Measurements from ENCODE around the gene SYNJ2.

Gene SYNJ2

DNA sequence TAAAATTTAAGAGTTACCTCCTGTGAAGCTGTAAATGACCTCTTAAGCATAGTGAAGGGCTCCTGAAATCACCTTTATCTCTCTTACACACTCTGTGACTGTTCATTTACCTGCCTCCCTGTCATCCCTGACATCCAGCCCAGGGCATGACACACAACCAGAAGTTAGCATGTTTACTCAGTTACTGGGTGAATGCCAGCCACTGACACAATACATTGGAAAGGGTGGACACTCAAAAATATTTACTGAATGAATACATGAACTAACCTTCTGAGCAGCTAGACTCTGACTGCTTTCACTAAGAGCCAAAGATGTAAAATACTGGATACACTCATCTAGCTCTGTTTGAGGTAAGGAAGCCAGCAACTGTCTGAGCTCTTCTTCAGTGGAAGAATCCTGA lies 161.1 kb downstream of the SYNJ2 start:
- Histone ChIP-seq H3K9ac (ENCODE audit: low read length) (no peak overlapping the region), H3K27ac (ENCODE audit: low read depth, low read length) (no peak overlapping the region), H3K4me3 (ENCODE audit: low read length) (no peak overlapping the region), H3K4me1 (ENCODE audit: control insufficient read depth, insufficient read depth, low read length) (no peaks in the 10 kb centered on the region), H3K27me3 (ENCODE audit: control insufficient read depth, insufficient read depth, low read length) (no peaks in the 10 kb centered on the region), H3K36me3 (ENCODE audit: control insufficient read depth, insufficient read depth, low read length) (peaks cover 6% of the 10 kb centered on the region)

DNA sequence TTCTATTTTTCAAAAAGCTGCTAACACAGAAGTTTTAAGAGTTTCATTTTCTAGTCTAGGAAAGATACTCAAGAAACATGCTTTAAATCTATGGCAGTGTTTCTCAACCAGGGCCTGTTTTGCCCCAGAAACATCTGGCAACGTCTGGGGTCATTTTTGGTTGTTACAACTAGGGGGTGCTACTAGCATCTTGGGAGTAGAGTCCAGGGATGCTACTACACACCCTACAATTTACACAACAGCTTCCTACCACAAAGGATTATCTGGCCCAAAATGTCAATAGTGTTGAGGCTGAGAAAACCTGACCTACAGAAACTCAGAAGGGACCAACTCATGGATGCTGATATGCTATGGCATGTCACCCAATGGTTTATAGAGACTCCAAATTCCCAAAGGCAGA lies 162.0 kb downstream of the SYNJ2 start:
- H3K27ac ChIP-seq (ENCODE audit: low read depth, low read length), result no peak overlapping the region
- peaks cover 6% of the 10 kb centered on the region for H3K36me3 ChIP-seq (ENCODE audit: control insufficient read depth, insufficient read depth, low read length)

More for the DNA sequence above, 162.0 kb downstream of the SYNJ2 start:
- no peaks in the 10 kb centered on the region for H3K4me1 ChIP-seq (ENCODE audit: control insufficient read depth, insufficient read depth, low read length)
- H3K27me3 ChIP-seq (ENCODE audit: control insufficient read depth, insufficient read depth, low read length), result no peaks in the 10 kb centered on the region
- H3K4me3 ChIP-seq (ENCODE audit: low read length), result no peak overlapping the region
- H3K9ac ChIP-seq (ENCODE audit: low read length), result no peak overlapping the region

Data from rectal smooth muscle tissue (tissue), 1 donor.